Measurements from ENCODE around the gene METRNL. TPM values are rescaled to one million over a fixed set of nuclear protein-coding genes. Genes with fewer than 3 reads are reported as not detected.
A peak's percentile ranks its signal among the peaks of the same experiment; 100 is the strongest.

Gene METRNL
- total RNA-seq, 1 experiment from 2014 or later = 44.6 TPM

DNA sequence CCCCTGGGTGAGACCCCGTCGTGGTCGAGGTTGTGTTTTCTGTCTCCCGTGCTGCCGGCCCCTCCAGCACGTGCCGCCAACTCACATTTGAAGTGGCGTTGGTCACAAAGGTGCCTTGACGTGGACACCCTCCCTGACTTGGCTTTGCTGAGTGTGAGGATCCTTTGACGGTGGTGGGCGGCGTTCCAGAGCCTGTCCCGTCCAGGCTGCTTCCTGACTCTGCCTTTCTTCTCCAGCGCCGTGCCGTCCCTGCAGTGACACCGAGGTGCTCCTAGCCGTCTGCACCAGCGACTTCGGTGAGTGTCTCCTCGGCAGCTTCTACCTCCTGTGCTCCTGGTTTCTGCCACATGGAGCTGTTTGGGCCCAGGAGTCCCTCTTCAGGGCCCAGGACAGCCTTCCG lies 13.5 kb downstream of the METRNL start:
- no peaks in the 10 kb centered on the region for H3K9me3 ChIP-seq (ENCODE audit: insufficient read depth, low read depth)
- peaks cover 49% of the 10 kb centered on the region for H3K4me1 ChIP-seq (replicated peaks; ENCODE audit: insufficient read depth)
- H3K79me2 ChIP-seq (ENCODE audit: low read depth) = peaks cover 16% of the 10 kb centered on the region
- no peaks in the 10 kb centered on the region for H3K9me2 ChIP-seq (ENCODE audit: insufficient read depth)
- H3K4me2 ChIP-seq = no peak overlapping the region
- CTCF ChIA-PET = no interaction called here
- H3F3A ChIP-seq (ENCODE audit: insufficient read depth, low read depth) = peaks cover 15% of the 10 kb centered on the region
- no peak overlapping the region for H3K27ac ChIP-seq
- no peaks in the 10 kb centered on the region for H3K27me3 ChIP-seq (ENCODE audit: insufficient read depth, low read depth)
- POLR2A ChIA-PET (ENCODE audit: unreplicated experiment) = no interaction called here
- DNase-seq = no peak
- H3K4me3 ChIP-seq = no peak overlapping the region
- H3K36me3 ChIP-seq (ENCODE audit: low read depth) = no peaks in the 10 kb centered on the region
- H4K20me1 ChIP-seq (ENCODE audit: insufficient read depth) = no peaks in the 10 kb centered on the region
- H2AFZ ChIP-seq = no peak overlapping the region
- TF ChIP-seq, protein P1, sequence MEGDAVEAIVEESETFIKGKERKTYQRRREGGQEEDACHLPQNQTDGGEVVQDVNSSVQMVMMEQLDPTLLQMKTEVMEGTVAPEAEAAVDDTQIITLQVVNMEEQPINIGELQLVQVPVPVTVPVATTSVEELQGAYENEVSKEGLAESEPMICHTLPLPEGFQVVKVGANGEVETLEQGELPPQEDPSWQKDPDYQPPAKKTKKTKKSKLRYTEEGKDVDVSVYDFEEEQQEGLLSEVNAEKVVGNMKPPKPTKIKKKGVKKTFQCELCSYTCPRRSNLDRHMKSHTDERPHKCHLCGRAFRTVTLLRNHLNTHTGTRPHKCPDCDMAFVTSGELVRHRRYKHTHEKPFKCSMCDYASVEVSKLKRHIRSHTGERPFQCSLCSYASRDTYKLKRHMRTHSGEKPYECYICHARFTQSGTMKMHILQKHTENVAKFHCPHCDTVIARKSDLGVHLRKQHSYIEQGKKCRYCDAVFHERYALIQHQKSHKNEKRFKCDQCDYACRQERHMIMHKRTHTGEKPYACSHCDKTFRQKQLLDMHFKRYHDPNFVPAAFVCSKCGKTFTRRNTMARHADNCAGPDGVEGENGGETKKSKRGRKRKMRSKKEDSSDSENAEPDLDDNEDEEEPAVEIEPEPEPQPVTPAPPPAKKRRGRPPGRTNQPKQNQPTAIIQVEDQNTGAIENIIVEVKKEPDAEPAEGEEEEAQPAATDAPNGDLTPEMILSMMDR (conservative IDR thresholded peaks at IDR 0.05) = no peak
- no peak for TF ChIP-seq EZH2 (IDR thresholded peaks at IDR 0.05; ENCODE audit: low read depth)
- intact Hi-C loops (cut with micrococcal nuclease; ENCODE audit: unreplicated experiment) = no loop called here
- no TSS peak for BruUV-seq (replicated peaks)

GRCh38 chr17:83093506-83093905 lies 14.1 kb downstream of the METRNL start:
- ChIA-PET POLR2A (ENCODE audit: unreplicated experiment) (no interaction called here), CTCF (no interaction called here)
- Histone ChIP-seq H3K4me2 (no peak overlapping the region), H4K20me1 (ENCODE audit: insufficient read depth) (no peaks in the 10 kb centered on the region), H3K9me2 (ENCODE audit: insufficient read depth) (no peaks in the 10 kb centered on the region), H3K36me3 (ENCODE audit: low read depth) (no peaks in the 10 kb centered on the region), H3K4me3 (no peak overlapping the region), H3K4me1 (replicated peaks; ENCODE audit: insufficient read depth) (peaks cover 49% of the 10 kb centered on the region), H3K27me3 (ENCODE audit: insufficient read depth, low read depth) (no peaks in the 10 kb centered on the region), H3K79me2 (ENCODE audit: low read depth) (peaks cover 16% of the 10 kb centered on the region), H2AFZ (no peak overlapping the region), H3K9me3 (ENCODE audit: insufficient read depth, low read depth) (no peaks in the 10 kb centered on the region), H3K27ac (no peak overlapping the region), H3F3A (ENCODE audit: insufficient read depth, low read depth) (peaks cover 15% of the 10 kb centered on the region)
- DNase-seq = no peak
- intact Hi-C loops (cut with micrococcal nuclease; ENCODE audit: unreplicated experiment) = no loop called here
- no peak for TF ChIP-seq EZH2 (IDR thresholded peaks at IDR 0.05; ENCODE audit: low read depth)
- TF ChIP-seq, protein P1 (conservative IDR thresholded peaks at IDR 0.05) = no peak
- no TSS peak for BruUV-seq (replicated peaks)

DNA sequence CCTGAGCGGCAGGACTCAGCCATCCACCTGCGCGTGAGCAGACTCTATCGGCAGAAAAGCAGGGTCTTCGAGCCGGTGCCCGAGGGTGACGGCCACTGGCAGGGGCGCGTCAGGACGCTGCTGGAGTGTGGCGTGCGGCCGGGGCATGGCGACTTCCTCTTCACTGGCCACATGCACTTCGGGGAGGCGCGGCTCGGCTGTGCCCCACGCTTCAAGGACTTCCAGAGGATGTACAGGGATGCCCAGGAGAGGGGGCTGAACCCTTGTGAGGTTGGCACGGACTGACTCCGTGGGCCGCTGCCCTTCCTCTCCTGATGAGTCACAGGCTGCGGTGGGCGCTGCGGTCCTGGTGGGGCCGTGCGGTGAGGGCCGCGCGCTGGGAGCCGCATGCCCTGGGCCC lies 14.9 kb downstream of the METRNL start:
- H4K20me1 ChIP-seq (ENCODE audit: insufficient read depth) = no peaks in the 10 kb centered on the region
- H3K4me1 ChIP-seq (replicated peaks; ENCODE audit: insufficient read depth) = peaks cover 41% of the 10 kb centered on the region
- ChIA-PET CTCF (no interaction called here), POLR2A (ENCODE audit: unreplicated experiment) (no interaction called here)
- no peak overlapping the region for H2AFZ ChIP-seq
- intact Hi-C loops (cut with micrococcal nuclease; ENCODE audit: unreplicated experiment) = no loop called here
- H3K36me3 ChIP-seq (ENCODE audit: low read depth) = no peaks in the 10 kb centered on the region
- no peak for TF ChIP-seq EZH2 (IDR thresholded peaks at IDR 0.05; ENCODE audit: low read depth)
- TF ChIP-seq, protein P1 (conservative IDR thresholded peaks at IDR 0.05) = no peak
- BruUV-seq (replicated peaks) = TSS peak; percentile 26
- no peaks in the 10 kb centered on the region for H3K27me3 ChIP-seq (ENCODE audit: insufficient read depth, low read depth)
- H3K27ac ChIP-seq = no peak overlapping the region
- no peak overlapping the region for H3K4me3 ChIP-seq
- peaks cover 16% of the 10 kb centered on the region for H3K79me2 ChIP-seq (ENCODE audit: low read depth)
- H3K4me2 ChIP-seq = no peak overlapping the region
- no peaks in the 10 kb centered on the region for H3K9me3 ChIP-seq (ENCODE audit: insufficient read depth, low read depth)
- DNase-seq = no peak
- H3F3A ChIP-seq (ENCODE audit: insufficient read depth, low read depth) = peaks cover 12% of the 10 kb centered on the region
- H3K9me2 ChIP-seq (ENCODE audit: insufficient read depth) = no peaks in the 10 kb centered on the region

Data from PC-9 (cell line).